Activated CD8-positive, alpha-beta memory T cell treated with anti-CD3 and anti-CD28 coated beads for 24 hours (primary cell): ENCODE results near the gene SOWAHA.
"Not testable (repeated sequence)": the region's sequence is repeated elsewhere in the genome, so short reads cannot be mapped to it uniquely, and the experiment has no call there.

Experiments
- DNase-seq: peaks from one replicate; pipeline ENCODE4 v3.0.0-alpha.2; 2020

Gene SOWAHA

DNA sequence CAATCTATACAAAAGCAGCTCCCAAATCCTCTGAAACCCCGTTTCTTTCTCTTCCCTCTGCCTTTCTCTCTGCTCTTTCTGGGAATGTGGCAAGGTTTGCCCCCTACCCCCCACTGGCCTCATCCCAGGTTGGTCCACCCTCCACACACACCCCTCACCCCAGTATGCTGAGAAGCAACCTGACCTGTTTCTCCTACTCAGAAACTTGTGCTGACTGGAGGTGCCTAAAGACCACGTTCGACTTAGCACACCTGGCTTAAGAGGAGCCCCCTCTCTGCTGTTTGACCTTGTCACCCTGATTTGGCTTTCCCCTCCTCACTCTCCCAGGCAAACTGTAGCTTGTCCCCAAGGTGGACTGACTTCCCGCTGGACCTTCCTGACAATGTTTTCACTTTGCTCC is 35.0 kb upstream of the SOWAHA start:
- DNase-seq = no peak

- no peak for DNase-seq
These were observed 34.2 kb upstream of the SOWAHA start for GRCh38 chr5:132778856-132779255.

- DNase-seq = no peak
These were observed 33.1 kb upstream of the SOWAHA start for GRCh38 chr5:132779961-132780360.

GRCh38 chr5:132780577-132780976 is 32.5 kb upstream of the SOWAHA start:
- DNase-seq = no peak

GRCh38 chr5:132781029-132781428 is 32.1 kb upstream of the SOWAHA start:
- DNase-seq = no peak

- no peak for DNase-seq
These were observed 31.0 kb upstream of the SOWAHA start for GRCh38 chr5:132782101-132782500.

- DNase-seq = peak; percentile 38
These were observed 27.7 kb upstream of the SOWAHA start for GRCh38 chr5:132785365-132785764.

- DNase-seq = peak; percentile 32
These were observed 27.2 kb upstream of the SOWAHA start for GRCh38 chr5:132785864-132786263.

GRCh38 chr5:132787076-132787475 is 26.0 kb upstream of the SOWAHA start:
- DNase-seq = no peak

DNA sequence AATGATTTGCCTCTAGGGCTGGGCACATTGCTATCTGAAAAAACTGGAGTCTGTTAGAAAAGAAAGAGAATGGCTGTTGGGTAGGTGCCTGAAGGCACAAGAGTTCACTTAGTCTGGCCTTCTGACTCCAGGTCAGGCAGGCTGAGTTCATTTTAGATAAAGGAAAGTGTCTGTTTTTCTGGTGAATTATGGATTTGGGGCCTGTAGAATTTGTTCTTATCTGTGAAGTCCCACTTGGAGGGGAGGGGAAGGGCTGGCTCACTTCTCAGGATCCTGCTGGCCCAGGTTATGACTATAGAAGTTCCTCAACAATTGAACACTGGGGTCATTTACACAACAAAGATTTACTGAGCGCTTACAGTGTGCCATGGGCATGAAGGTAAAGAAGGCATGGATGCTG is 24.6 kb upstream of the SOWAHA start:
- DNase-seq = no peak

DNA sequence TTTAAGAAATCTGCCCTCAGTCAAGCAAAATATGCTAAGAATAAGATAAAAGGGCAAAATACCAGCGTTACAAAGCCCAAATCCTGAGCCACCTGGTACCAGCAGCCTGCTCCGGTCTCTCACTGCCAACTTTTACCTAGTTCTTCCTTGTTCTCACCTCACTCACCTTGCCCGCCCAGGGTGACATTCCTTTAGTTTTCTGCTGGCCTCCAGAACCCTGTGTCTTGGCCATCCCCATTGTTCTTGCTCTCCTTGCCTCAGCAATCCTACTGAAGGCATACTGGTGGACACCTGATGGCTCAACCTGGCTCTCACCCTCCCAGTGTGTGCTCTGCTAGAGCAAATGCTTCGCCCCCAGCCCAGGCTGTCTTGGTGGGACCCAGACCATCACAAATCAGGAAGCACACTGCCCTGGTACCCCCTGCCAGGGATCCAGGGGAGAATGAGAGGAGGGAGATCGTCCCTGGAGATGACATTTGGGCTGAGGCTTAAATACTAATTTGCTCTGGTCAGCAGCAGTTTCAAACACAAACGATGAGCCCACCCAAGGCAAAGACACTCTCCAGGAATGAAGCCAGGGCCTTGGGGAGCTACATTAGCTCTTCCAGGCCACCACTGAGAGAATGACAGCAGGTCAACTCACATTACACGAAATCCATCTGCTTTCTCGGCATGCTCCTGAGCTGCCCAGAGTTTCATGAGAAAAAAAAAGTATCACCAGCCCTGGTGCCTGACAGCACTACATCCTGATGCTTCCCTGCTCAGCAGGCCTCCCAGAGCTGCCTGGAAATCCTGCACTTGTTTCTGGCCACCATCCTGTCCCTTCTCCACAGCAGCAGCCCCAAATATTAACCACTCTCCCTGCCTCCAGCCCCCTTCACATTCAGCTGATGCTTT is 23.9 kb upstream of the SOWAHA start:
- no peak for DNase-seq

GRCh38 chr5:132790201-132790865 is 22.8 kb upstream of the SOWAHA start:
- DNase-seq = no peak

- no peak for DNase-seq
These were observed 22.1 kb upstream of the SOWAHA start for GRCh38 chr5:132791026-132791425.

DNA sequence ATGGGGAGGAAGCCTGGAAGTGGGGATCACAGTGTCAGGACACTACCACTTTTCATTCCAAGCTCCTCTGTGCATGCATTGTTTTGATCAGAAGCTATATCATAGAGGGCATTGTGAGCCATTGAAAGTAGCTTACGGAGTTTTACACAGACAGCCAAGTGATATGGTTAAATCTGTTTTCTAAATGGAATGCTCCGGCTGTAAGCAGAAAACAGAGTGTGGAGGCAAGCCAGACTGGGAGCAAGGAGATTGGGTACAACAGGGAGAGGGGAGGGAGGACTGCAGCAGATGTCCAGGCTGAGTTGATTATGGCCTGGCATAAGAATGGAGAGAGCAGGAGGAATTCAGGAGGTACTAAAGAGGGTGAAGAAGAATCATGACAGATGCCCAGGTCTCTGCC is 15.5 kb upstream of the SOWAHA start:
- no peak for DNase-seq

- no peak for DNase-seq
These were observed 13.7 kb upstream of the SOWAHA start for GRCh38 chr5:132799392-132799791.

- no peak for DNase-seq
These were observed 12.6 kb upstream of the SOWAHA start for GRCh38 chr5:132800545-132800944.

DNA sequence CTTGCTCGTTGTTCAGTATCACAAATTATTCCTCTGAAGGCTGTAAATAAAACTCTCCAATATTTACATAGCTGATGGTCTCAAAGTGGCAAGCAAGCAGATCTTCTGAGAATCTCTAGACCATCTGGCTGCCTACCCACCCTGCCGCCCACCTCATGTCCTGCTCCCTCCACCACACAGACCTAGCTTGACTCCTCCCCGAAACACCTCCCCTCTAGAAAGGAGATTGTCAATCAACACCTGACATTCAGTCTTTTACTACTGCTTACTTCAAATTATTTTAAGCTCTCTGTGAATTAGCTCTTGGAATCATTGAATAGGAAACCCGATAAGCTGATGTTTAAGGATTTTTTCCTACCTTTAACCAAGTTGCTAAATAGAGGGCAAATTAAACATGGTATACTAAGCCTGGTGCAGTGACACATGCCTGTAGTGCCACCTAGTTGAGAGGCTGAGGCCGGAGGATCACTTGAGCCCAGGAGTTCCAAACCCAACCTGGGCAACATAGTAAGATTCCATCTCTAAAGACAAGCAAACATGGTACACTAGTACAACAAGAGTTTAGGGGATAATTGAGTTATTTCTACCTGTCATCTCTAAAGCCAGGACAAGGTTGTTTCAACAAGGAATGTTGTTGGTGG is 10.9 kb upstream of the SOWAHA start:
- DNase-seq = no peak

GRCh38 chr5:132802685-132803066 is 10.4 kb upstream of the SOWAHA start:
- DNase-seq = not testable (repeated sequence)

GRCh38 chr5:132804219-132804618 is 8.9 kb upstream of the SOWAHA start:
- not testable (repeated sequence) for DNase-seq

DNA sequence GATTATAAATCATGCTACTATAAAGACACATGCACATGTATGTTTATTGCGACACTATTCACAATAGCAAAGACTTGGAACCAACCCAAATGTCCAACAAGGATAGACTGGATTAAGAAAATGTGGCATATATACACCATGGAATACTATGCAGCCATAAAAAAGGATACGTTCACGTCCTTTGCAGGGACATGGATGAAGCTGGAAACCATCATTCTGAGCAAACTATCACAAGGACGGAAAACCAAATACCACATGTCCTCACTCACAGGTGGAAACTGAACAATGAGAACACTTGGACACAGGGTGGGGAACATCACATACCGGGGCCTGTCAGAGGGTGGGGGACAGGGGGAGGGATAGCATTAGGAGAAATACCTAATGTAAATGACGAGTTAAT is 7.2 kb upstream of the SOWAHA start:
- DNase-seq = not testable (repeated sequence)

DNA sequence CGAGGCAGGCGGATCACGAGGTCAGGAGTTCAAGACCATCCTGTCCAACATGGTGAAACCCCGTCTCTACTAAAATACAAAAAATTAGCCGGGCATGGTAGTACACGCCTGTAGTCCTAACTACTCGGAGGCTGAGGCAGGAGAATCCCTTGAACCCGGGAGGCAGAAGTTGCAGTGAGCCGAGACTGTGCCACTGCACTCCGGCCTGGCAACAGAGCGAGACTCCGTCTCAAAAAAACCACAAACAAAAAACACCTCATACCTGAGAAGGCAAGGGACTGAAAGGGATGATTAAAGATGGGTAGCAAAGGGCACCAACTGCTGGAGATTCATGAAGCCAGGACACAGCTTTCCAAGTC is 6.3 kb upstream of the SOWAHA start:
- not testable (repeated sequence) for DNase-seq

GRCh38 chr5:132807163-132807838 is 5.8 kb upstream of the SOWAHA start:
- no peak for DNase-seq

DNA sequence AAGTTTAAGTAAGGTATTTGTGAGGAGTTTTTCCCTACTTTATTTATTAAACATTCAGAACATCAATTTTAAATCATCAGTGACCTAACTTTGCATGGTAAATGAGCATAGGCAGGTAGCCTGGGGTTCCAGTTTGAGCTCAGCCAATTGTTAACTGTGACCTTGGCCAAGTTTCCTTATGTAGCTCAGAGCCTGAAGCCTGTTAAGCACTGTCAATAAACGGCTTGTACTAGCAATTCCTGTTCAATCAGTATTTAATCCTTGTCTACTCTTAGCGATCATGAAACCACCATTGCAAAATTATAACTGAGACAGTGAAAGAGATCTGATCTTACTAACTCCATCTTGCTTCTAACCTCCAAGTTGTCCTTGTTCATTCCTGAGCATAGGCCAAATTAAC is 4.7 kb upstream of the SOWAHA start:
- DNase-seq = no peak
